Dedifferentiated amniotic fluid mesenchymal stem cell (primary cell): ENCODE measurements around the gene MAML2.

Source experiments
- DNase-seq: peaks from one replicate; pipeline ENCODE4 v3.0.0-alpha.2; 2016; ENCODE audit errors: extremely low spot score

MAML2 gene

DNA sequence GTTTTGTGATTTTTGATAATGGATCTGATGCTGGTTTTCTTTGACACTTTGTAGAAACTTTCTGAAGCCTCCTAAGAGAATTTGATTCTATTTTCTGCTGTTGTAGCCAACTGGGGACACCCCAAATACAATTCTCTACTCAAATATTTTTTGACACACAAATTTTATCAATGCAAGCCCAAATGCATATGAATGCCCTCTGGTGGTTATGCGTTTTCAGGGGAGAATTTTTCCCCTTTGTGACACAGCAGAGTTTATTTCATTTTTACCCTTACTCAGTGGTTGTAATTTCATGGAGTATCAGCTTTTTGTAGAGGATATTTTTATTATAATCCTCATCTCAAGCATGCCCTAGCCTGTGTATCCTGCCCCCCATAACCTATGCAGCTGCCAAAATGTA is 374.4 kb downstream of the MAML2 start:
- no peak for DNase-seq

DNA sequence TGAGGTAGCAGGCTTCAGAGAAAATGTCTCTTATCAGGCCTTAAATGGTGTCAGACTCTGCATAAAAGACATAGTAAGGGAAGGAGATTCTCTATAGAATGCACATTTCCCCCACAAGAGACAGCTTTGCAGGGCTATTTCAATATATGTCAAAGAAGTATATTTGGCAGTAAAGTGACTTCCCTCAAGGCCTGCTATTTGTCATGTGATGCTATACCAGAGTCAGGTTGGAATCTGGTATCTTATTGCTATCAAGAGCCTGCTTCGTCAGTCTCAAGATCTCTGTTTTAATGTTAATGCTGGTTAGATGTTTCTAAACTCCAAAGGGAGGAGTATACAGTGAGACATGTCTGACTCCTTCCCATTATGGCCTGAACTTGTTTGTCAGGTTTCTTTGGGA is 378.7 kb downstream of the MAML2 start:
- no peak for DNase-seq

DNA sequence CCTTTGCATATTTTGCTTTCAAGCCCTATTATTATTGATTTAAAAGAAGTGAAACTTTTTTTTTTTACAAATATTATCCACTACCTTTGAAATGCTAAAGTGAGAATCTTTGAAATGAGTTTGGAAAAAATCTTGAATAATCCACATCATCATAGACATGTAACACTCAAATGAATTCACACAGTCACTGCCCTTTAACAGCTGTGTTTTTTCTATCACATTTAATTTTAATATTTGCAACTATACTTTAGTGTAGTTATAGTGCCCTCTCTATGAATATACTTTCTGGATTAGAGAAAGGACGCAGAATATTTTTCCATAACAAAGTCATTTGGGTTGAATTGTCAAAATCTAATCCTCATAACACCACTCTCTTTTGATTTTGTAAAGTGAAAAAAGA is 381.2 kb downstream of the MAML2 start:
- DNase-seq: no peak

DNA sequence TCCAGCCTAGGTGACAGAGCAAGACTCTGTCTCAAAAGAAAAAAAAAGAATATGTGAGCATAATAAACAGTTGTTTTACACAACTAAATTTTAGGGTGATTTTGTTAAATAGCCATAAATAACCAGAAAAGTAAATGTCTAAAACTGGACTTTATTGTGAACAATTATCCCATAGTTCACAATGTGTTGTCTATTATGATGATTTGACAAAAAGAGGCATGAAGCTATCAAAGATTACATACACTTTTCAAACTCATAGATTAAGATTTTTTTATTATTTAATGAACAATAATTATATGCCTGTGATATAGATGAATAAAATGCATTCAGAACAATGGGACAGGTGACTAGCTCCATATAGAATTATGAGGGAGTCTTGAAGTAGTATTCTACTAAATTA is 392.1 kb downstream of the MAML2 start:
- DNase-seq: no peak

DNA sequence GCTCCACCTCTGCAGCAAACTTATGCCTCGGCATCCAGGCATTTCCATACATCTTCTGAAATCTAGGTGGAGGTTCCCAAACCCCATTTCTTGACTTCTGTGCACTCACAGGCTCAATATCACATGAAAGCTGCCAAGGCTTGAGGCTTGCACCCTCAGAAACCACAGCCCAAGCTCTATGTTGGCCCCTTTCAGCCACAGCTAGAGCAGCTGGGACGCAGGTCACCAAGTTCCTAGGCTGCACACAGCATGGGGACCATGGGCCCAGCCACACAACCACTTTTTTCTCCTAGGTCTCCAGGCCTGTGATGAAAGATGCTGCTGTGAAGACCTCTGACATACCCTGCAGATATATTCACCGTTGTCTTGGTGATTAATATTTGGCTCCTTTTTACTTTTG is 394.4 kb downstream of the MAML2 start:
- no peak for DNase-seq

DNA sequence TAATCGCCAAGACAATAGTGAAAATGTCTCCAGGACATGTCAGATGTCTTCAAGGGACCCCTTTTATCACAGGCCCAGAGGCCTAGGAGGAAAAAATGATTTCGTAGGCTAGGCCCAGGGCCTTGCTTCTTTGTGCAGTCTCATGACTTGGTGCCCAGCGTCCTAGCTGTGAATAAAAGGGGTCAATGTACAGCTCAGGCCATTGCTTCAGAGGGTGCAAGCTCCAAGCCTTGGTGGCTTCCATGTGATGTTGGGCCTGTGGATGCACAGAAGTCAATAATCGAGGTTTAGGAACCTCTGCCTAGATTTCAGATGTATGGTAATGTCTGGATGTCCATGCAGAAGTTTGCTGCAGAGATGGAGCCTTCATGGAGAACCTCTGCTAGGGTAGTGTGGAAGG is 398.4 kb downstream of the MAML2 start:
- DNase-seq: no peak

DNA sequence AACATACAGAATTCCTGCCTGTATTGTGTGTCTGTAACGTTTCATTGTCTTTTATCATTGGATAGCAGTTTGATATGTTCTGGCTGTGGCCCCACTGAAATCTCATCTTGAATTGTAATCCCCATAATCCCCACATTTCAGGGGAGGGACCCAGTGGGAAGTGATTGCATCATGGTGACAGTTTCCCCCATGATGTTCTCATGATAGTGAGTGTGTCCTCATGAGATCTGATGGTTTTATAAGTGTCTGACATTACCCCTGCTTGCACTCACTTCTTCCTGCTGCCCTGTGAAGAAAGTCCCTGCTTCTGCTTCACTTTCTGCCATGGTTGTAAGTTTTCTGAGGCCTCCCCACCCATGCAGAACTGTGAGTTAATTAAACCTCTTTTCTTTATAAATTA is 399.4 kb downstream of the MAML2 start:
- no peak for DNase-seq

DNA sequence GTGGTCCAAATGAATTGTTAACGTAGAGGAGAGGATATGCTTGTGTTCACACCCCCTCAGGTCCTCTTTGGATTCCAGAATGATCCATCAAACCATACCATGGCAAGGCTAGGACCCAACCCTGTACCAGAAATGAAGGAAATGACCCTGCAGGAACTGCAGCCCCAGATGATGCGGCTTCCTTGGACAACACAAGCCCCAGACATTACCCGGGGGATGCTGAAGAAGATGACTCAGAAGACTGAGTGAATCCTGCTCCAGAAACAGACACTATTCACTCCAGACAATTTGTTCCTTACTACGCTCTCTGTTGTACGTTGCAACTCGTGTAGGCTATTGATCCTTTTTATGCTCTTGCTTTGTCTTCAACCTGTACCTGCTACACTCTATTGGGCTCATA is 403.9 kb downstream of the MAML2 start:
- no peak for DNase-seq

DNA sequence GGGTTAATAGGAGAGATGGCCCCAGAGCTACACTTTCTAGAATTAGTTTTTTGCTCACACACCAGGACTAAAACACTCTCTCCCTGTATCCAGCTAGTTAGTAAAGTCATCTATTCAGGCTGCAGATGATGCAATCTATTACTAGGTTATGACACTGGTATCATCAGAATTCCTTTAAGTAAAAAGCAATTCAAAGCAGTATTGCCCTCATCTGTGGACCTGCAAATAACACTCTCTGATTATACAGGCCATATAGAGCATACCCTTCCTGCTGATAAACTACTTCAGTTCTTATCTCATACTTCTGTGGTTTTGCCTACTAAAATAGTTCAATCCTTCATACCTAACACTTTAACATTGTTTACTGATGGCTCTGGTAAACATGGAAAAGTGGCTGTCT is 405.6 kb downstream of the MAML2 start:
- no peak for DNase-seq

DNA sequence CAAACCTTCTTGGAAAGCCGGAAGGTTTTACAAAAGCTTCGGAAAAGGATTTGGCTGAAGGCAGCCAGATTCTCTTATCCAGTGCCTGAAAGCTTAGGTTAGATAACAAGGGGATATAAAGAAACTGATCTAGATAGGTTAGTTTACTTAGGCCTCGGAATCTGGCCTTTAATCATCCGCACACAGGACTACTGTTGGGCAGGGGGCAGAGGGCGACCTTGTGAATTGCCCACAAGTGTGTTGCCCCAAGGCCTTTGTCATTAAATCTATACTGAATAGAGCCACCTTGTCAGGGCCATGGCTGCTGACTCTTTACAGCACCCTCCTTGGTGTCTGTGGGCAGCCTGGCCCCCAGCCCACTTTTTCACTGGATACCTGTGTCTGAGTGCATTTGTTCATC is 409.4 kb downstream of the MAML2 start:
- DNase-seq: no peak

DNA sequence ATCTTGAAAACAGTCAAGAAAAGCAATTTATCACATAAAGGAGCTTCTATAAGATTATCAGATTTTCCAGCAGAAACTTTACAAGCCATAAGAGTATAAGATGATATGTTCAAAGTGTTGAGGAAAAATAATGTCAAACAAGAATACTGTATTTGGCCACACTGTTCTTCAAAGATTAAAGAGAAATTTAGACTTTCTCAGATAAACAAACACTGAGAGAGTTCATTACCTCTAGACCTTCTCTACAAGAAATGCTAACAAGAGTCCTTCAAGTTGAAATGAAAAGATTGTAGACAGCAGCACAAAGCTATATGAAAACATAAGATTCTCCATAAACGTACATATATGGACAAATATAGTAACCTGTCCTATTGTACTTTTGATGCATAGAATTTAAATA is 411.1 kb downstream of the MAML2 start:
- DNase-seq: no peak

DNA sequence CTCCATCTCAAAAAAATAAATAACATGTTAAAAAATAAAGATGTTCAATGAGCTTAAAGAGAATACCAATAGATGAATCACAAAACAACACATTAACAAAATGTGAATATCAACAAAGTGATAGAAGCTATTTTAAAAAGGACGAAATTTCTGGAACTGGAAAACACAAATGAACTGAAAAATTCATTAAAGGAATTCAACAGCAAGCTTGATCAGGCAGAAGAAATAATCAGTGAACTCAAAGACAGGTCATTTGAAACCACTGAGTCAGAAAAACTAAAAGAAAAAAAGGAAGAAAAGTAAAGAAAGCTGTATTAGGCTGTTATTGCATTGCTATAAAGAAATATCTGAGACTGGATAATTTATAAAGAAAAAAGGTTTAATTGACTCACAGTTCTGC is 412.0 kb downstream of the MAML2 start:
- no peak for DNase-seq

DNA sequence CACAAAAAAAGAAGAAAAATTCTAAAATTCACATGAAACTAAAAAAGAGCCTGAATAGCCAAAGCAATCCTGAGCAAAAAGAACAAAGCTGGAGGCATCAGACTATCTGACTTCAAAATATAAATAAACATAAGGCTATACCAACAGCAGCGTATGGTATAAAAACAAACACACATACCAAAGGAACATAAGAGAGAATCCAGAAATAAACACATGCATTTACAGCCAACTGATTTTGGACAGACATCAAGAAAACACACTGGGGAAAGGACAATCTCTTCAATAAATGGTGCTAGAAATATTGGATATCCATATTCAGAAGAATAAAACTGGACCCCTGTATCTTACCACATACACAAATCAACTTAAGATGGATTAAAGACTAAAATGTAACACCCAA is 416.3 kb downstream of the MAML2 start:
- DNase-seq: no peak
